ENCODE data around the gene HOXB7.

Gene HOXB7

GRCh38 chr17:48610282-48611211, at the start of gene HOXB7:
Gene HOXB7, minus strand, starts transcription at chr17:48611017. Its CDS starts 99 bp downstream, at chr17:48610918.
- DNase-seq (ENCODE audit: low read depth, low spot score): no peak

- no peak for DNase-seq (ENCODE audit: low read depth, low spot score)
Observed at GRCh38 chr17:48655913-48656312, 45.1 kb upstream of the HOXB7 start.

- DNase-seq (ENCODE audit: low read depth, low spot score): no peak
Observed at GRCh38 chr17:48649741-48650140, 38.9 kb upstream of the HOXB7 start.

GRCh38 chr17:48647963-48648245, 37.1 kb upstream of the HOXB7 start:
- DNase-seq (ENCODE audit: low read depth, low spot score): no peak

- no peak for DNase-seq (ENCODE audit: low read depth, low spot score)
Observed at GRCh38 chr17:48647103-48647962, 36.5 kb upstream of the HOXB7 start.

- no peak for DNase-seq (ENCODE audit: low read depth, low spot score)
Observed at GRCh38 chr17:48646183-48647102, 35.6 kb upstream of the HOXB7 start.

GRCh38 chr17:48645639-48646182, 34.9 kb upstream of the HOXB7 start:
- DNase-seq (ENCODE audit: low read depth, low spot score): no peak

- DNase-seq (ENCODE audit: low read depth, low spot score): no peak
Observed at GRCh38 chr17:48644910-48645557, 34.2 kb upstream of the HOXB7 start.

GRCh38 chr17:48644159-48644558, 33.3 kb upstream of the HOXB7 start:
- DNase-seq (ENCODE audit: low read depth, low spot score): no peak

GRCh38 chr17:48643697-48644012, 32.8 kb upstream of the HOXB7 start:
- no peak for DNase-seq (ENCODE audit: low read depth, low spot score)

GRCh38 chr17:48642843-48643696, 32.3 kb upstream of the HOXB7 start:
- no peak for DNase-seq (ENCODE audit: low read depth, low spot score)

GRCh38 chr17:48642059-48642842, 31.4 kb upstream of the HOXB7 start:
- DNase-seq (ENCODE audit: low read depth, low spot score): no peak

GRCh38 chr17:48641541-48642058, 30.8 kb upstream of the HOXB7 start:
- no peak for DNase-seq (ENCODE audit: low read depth, low spot score)

- no peak for DNase-seq (ENCODE audit: low read depth, low spot score)
Observed at GRCh38 chr17:48640858-48641180, 30.0 kb upstream of the HOXB7 start.

GRCh38 chr17:48639982-48640857, 29.4 kb upstream of the HOXB7 start:
- no peak for DNase-seq (ENCODE audit: low read depth, low spot score)

- no peak for DNase-seq (ENCODE audit: low read depth, low spot score)
Observed at GRCh38 chr17:48639136-48639535, 28.3 kb upstream of the HOXB7 start.

GRCh38 chr17:48637323-48638260, 26.8 kb upstream of the HOXB7 start:
- no peak for DNase-seq (ENCODE audit: low read depth, low spot score)

Measured in brain pericyte (primary cell).